ENCODE results near the gene GRK4. TPM values are rescaled to one million over a fixed set of nuclear protein-coding genes. Genes with fewer than 3 reads are reported as not detected.

GRK4 gene
- total and polyA plus RNA-seq, 2 of the 8 experiments (the other 6 are each of a cell fraction or from before 2014, with no cell fraction given), result 0.77 to 1.8 TPM

GRCh38 chr4:3066836-3067400, 103.5 kb downstream of the GRK4 start:
- TF ChIP-seq RNF2 (IDR thresholded peaks at IDR 0.05; ENCODE audit: borderline replicate concordance, low read depth, low read length, missing control alignments, poor library complexity, severe bottlenecking), result no peak
- H3K18ac ChIP-seq (ENCODE audit: extremely low read depth, low read length), result no peak overlapping the region
- no peak overlapping the region for H2BK120ac ChIP-seq (replicated peaks; ENCODE audit: low read depth, low read length)
- H2AK5ac ChIP-seq (ENCODE audit: low read depth, low read length), result no peak overlapping the region
- H3K27me3 ChIP-seq (replicated peaks in 1 of 4; ENCODE audit: control insufficient read depth in 3 of 4, extremely low read depth in 1 of 4, insufficient read depth in 3 of 4, low read length in 3 of 4), result no peaks in the 10 kb centered on the region
- no peak overlapping the region for H2BK15ac ChIP-seq (ENCODE audit: low read length)
- H3K79me2 ChIP-seq (ENCODE audit: control insufficient read depth in 1 of 2, insufficient read depth in 2 of 2, low read length in 2 of 2), result no peaks in the 10 kb centered on the region
- H2BK5ac ChIP-seq (ENCODE audit: low read depth, low read length), result no peak overlapping the region
- FAIRE-seq (no peak), DNase-seq (ENCODE audit: low read depth in 1 of 2, low spot score in 2 of 2) (no peak)
- H4K20me1 ChIP-seq (replicated peaks in 1 of 2; ENCODE audit: control insufficient read depth in 1 of 2, insufficient read depth in 2 of 2, low read length in 2 of 2), result no peaks in the 10 kb centered on the region
- no peak overlapping the region for H3K23ac ChIP-seq (ENCODE audit: insufficient read length)
- H3K9ac ChIP-seq (replicated peaks in 1 of 4; ENCODE audit: extremely low read depth in 1 of 4, low read depth in 3 of 4, low read length in 3 of 4), result no peak overlapping the region
- no peaks in the 10 kb centered on the region for H3K36me3 ChIP-seq (ENCODE audit: control insufficient read depth in 2 of 4, insufficient read depth in 4 of 4, low read length in 3 of 4)
- H2AFZ ChIP-seq (ENCODE audit: low read length), result no peak overlapping the region
- no peak overlapping the region for H4K91ac ChIP-seq (replicated peaks; ENCODE audit: insufficient read length, low read length)
- no peak overlapping the region for H3K4me3 ChIP-seq (ENCODE audit: extremely low read depth in 1 of 4, insufficient read depth in 2 of 4, low read depth in 3 of 4, low read length in 4 of 4)
- H3K9me3 ChIP-seq (ENCODE audit: insufficient read depth in 2 of 2, low read depth in 1 of 2, low read length in 1 of 2), result no peaks in the 10 kb centered on the region
- no peak overlapping the region for H2BK12ac ChIP-seq (ENCODE audit: low read depth, low read length)
- no peak overlapping the region for H3K56ac ChIP-seq (replicated peaks; ENCODE audit: insufficient read length, low read depth, low read length)
- no peaks in the 10 kb centered on the region for H3K4me1 ChIP-seq (replicated peaks in 1 of 4; ENCODE audit: control insufficient read depth in 3 of 4, insufficient read depth in 4 of 4, low read length in 3 of 4)
- H3K79me1 ChIP-seq (ENCODE audit: low read depth, low read length), result no peaks in the 10 kb centered on the region
- 85% methylated on average over 6 of the region's 6 CpGs; no CpG with 5 or more reads in 1 of the 2 experiments for WGBS, 2 experiments (ENCODE audit: extremely low coverage in 1 of 2, insufficient coverage in 1 of 2, insufficient read length in 1 of 2, insufficient replicate concordance in 2 of 2, low coverage in 1 of 2, low lambda C conversion rate in 2 of 2, missing lambda C conversion rate in 1 of 2)
- ChIA-PET CTCF (ENCODE audit: partially characterized antibody) (no interaction called here), POLR2A (ENCODE audit: partially characterized antibody) (no interaction called here)
- H4K5ac ChIP-seq (ENCODE audit: insufficient read length, low read depth, low read length), result no peak overlapping the region
- no peak overlapping the region for H3K4me2 ChIP-seq (ENCODE audit: insufficient read depth in 1 of 2, low read depth in 2 of 2, low read length in 2 of 2)
- no peak overlapping the region for H3K14ac ChIP-seq (ENCODE audit: insufficient read length)
- H4K8ac ChIP-seq (ENCODE audit: extremely low read depth, insufficient read depth, low read length), result no peak overlapping the region
- H3K23me2 ChIP-seq (ENCODE audit: low read depth, low read length), result no peaks in the 10 kb centered on the region
- H3K4ac ChIP-seq (replicated peaks; ENCODE audit: insufficient read length, low read depth, low read length), result no peak overlapping the region
- no peak overlapping the region for H3K27ac ChIP-seq (ENCODE audit: low read depth, low read length)
- H2BK20ac ChIP-seq (ENCODE audit: low read length), result no peak overlapping the region
